Measurements from ENCODE around the gene NEDD4L.

DNA sequence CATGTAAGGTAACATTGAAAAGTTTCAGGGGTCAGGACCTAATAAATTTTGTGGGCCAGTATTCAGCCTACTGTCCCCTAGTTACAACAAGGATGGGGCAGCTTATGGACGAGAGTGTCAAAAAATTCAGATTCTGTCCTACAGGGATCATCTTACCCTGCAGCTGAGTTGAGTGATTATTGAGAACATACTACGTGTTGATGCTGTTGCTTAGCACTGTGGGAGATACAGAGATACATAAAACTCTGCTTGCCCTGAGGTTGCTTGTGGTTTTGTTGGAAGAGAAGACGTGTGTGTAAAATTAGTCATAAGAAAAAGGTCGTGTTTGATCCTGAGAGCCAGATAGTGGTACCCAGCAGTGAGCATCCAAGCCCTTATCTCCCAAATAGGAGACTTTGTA, 253.2 kb downstream of the NEDD4L start:
- TF ChIP-seq, protein P1, sequence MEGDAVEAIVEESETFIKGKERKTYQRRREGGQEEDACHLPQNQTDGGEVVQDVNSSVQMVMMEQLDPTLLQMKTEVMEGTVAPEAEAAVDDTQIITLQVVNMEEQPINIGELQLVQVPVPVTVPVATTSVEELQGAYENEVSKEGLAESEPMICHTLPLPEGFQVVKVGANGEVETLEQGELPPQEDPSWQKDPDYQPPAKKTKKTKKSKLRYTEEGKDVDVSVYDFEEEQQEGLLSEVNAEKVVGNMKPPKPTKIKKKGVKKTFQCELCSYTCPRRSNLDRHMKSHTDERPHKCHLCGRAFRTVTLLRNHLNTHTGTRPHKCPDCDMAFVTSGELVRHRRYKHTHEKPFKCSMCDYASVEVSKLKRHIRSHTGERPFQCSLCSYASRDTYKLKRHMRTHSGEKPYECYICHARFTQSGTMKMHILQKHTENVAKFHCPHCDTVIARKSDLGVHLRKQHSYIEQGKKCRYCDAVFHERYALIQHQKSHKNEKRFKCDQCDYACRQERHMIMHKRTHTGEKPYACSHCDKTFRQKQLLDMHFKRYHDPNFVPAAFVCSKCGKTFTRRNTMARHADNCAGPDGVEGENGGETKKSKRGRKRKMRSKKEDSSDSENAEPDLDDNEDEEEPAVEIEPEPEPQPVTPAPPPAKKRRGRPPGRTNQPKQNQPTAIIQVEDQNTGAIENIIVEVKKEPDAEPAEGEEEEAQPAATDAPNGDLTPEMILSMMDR (IDR thresholded peaks at IDR 0.05) = no peak
- TF ChIP-seq POLR2A (IDR thresholded peaks at IDR 0.05) = no peak

Measured in testis (tissue), 2 donors.